MCF 10A (cell line): ENCODE results near the gene CREBBP. TPM values are rescaled to one million over a fixed set of nuclear protein-coding genes. Genes with fewer than 3 reads are reported as not detected.

Experiments
- BruUV-seq: library from RNA; stranded (reverse); fragments of 400-500 nt; replicated peaks from 2 replicates; lab custom pipeline; 2021; lab: Mats Ljungman, UMichigan
- CTCF ChIA-PET: fragments of 300-600 bp; sonication (Branson Sonifier 250); formaldehyde crosslinking; extraction: SDS; loops from one replicate; lab custom pipeline; 2021; ENCODE audit warnings: antibody characterized with exemption, inconsistent platforms; lab: Yijun Ruan, JAX
- POLR2A ChIA-PET: fragments of 300-600, 350-650 bp; sonication (Branson Sonifier 250); formaldehyde crosslinking; extraction: SDS; loops from one replicate; lab custom pipeline; 2020; ENCODE audit warnings: antibody characterized with exemption, inconsistent platforms; lab: Yijun Ruan, JAX
- DNase-seq: peaks from one replicate; pipeline ENCODE4 v3.0.0-alpha.2; 2018; ENCODE audit not compliant: unreplicated experiment
- H3K27ac Mint-ChIP-seq: one replicate; pipeline ENCODE4 v1.8.0; 2022; ENCODE audit warnings: mild to moderate bottlenecking, low read depth, mixed read lengths; ENCODE audit not compliant: unreplicated experiment
- H3K27me3 Mint-ChIP-seq: one replicate; pipeline ENCODE4 v1.8.0; 2022; ENCODE audit warnings: mixed read lengths; ENCODE audit not compliant: insufficient read depth, unreplicated experiment
- H3K36me3 Mint-ChIP-seq: one replicate; pipeline ENCODE4 v1.8.0; 2022; ENCODE audit warnings: mild to moderate bottlenecking, moderate library complexity, mixed read lengths; ENCODE audit not compliant: insufficient read depth, unreplicated experiment
- H3K4me1 Mint-ChIP-seq: one replicate; pipeline ENCODE4 v1.8.0; 2022; ENCODE audit warnings: mixed read lengths; ENCODE audit not compliant: insufficient read depth, unreplicated experiment
- H3K4me3 Mint-ChIP-seq: one replicate; pipeline ENCODE4 v1.8.0; 2022; ENCODE audit warnings: mild to moderate bottlenecking, moderate library complexity, mixed read lengths; ENCODE audit not compliant: unreplicated experiment
- H3K9me3 Mint-ChIP-seq: one replicate; pipeline ENCODE4 v1.8.0; 2022; ENCODE audit warnings: mixed read lengths; ENCODE audit not compliant: unreplicated experiment
- CTCF ChIP-seq: fragments of 200-600 bp; IDR thresholded peaks from one replicate; pipeline ENCODE4 v1.8.0; 2022; ENCODE audit warnings: antibody characterized with exemption, mild to moderate bottlenecking; ENCODE audit not compliant: unreplicated experiment
- intact Hi-C: fragments of 100-400 bp; cut with micrococcal nuclease; formaldehyde crosslinking; loops from 2 replicates; pipeline ENCODE4 v1.14.1; 2022
- total RNA-seq: library from RNA; stranded (reverse); gene quantifications from 2 replicates; pipeline ENCODE4 v1.2.3, GENCODE V29; 2022

The CREBBP gene
- total RNA-seq, 1 experiment from 2014 or later = 74.0 TPM

- TF ChIP-seq CTCF = no peak
- H3K36me3 Mint-ChIP-seq = peaks cover 13% of the 10 kb centered on the region
- peaks cover 8% of the 10 kb centered on the region for H3K4me1 Mint-ChIP-seq
- no peak overlapping the region for H3K4me3 Mint-ChIP-seq
- no peak overlapping the region for H3K27ac Mint-ChIP-seq
- BruUV-seq = no TSS peak
- no peaks in the 10 kb centered on the region for H3K27me3 Mint-ChIP-seq
- DNase-seq = no peak
- H3K9me3 Mint-ChIP-seq = no peaks in the 10 kb centered on the region
- ChIA-PET CTCF (interaction anchor here (0.6 to 1.5 kb wide), 2 partner anchors 11 to 997 kb away, joined by 3 to 4 read pairs; no protein-coding TSS in a partner anchor), POLR2A (interaction anchor here (0.6 to 1.2 kb wide), 4 partner anchors 23 to 89 kb away, joined by 3 read pairs; no protein-coding TSS in a partner anchor)
- intact Hi-C loops = no loop called here
Observed at GRCh38 chr16:3800477-3801270, 79.8 kb downstream of the CREBBP start.

- DNase-seq = no peak
- TF ChIP-seq CTCF = no peak
- no peaks in the 10 kb centered on the region for H3K9me3 Mint-ChIP-seq
- peaks cover 8% of the 10 kb centered on the region for H3K4me1 Mint-ChIP-seq
- peaks cover 13% of the 10 kb centered on the region for H3K36me3 Mint-ChIP-seq
- H3K4me3 Mint-ChIP-seq = no peak overlapping the region
- POLR2A ChIA-PET = interaction anchor here (0.7 to 1.2 kb wide), 2 partner anchors 39 to 66 kb away, joined by 3 read pairs; no protein-coding TSS in a partner anchor
- intact Hi-C loops = no loop called here
- H3K27ac Mint-ChIP-seq = no peak overlapping the region
- CTCF ChIA-PET = interaction anchor here (1.5 kb wide), 1 partner anchor 12 kb away, joined by 4 read pairs; no protein-coding TSS in a partner anchor
- H3K27me3 Mint-ChIP-seq = no peaks in the 10 kb centered on the region
- BruUV-seq = no TSS peak
Observed at GRCh38 chr16:3800019-3800418, 80.5 kb downstream of the CREBBP start.

GRCh38 chr16:3799354-3799753 is 81.2 kb downstream of the CREBBP start:
- ChIA-PET POLR2A (interaction anchor here (0.5 kb wide), 1 partner anchor 387 kb away, joined by 4 read pairs; no protein-coding TSS in a partner anchor), CTCF (no interaction called here)
- intact Hi-C loops = no loop called here
- no TSS peak for BruUV-seq
- Mint-ChIP-seq H3K27me3 (no peaks in the 10 kb centered on the region), H3K9me3 (no peaks in the 10 kb centered on the region), H3K27ac (no peak overlapping the region), H3K36me3 (peaks cover 13% of the 10 kb centered on the region), H3K4me3 (no peak overlapping the region), H3K4me1 (peaks cover 8% of the 10 kb centered on the region)
- no peak for TF ChIP-seq CTCF
- no peak for DNase-seq

- Mint-ChIP-seq H3K4me1 (peaks cover 8% of the 10 kb centered on the region), H3K36me3 (peaks cover 13% of the 10 kb centered on the region), H3K27ac (no peak overlapping the region), H3K9me3 (no peaks in the 10 kb centered on the region), H3K4me3 (no peak overlapping the region), H3K27me3 (no peaks in the 10 kb centered on the region)
- BruUV-seq = no TSS peak
- DNase-seq = no peak
- no peak for TF ChIP-seq CTCF
- intact Hi-C loops = no loop called here
- ChIA-PET CTCF (no interaction called here), POLR2A (no interaction called here)
Observed at GRCh38 chr16:3798838-3799237, 81.7 kb downstream of the CREBBP start.
